Stimulated activated effector memory CD8-positive, alpha-beta T cell treated with anti-CD3 and anti-CD28 coated beads, Interleukin-12 subunit alpha, Interleukin-12 subunit beta, amount 100 ng/mL, for 72 hours (primary cell): Measurements from ENCODE around the gene NUAK1.

Source experiments
- ATAC-seq: fragments of 150-1000 bp; cut with Tn5 transposase; 2 replicates; pipeline ENCODE4 v1.10.0; 2021
- DNase-seq, 2 donors: peaks; one replicate each; pipeline ENCODE4 v3.0.0; 2021 to 2022; ENCODE audit warnings: low spot score in 2 of 2
- H3K27ac Mint-ChIP-seq: one replicate; pipeline ENCODE4 v1.8.0; 2022; ENCODE audit warnings: mild to moderate bottlenecking, mixed read lengths
- H3K36me3 Mint-ChIP-seq: one replicate; pipeline ENCODE4 v1.8.0; 2022; ENCODE audit warnings: mild to moderate bottlenecking, mixed read lengths
- H3K4me1 Mint-ChIP-seq: one replicate; pipeline ENCODE4 v1.8.0; 2022; ENCODE audit warnings: mixed read lengths
- H3K4me3 Mint-ChIP-seq: one replicate; pipeline ENCODE4 v1.8.0; 2022; ENCODE audit warnings: mild to moderate bottlenecking, mixed read lengths
- H3K9me3 Mint-ChIP-seq: one replicate; pipeline ENCODE4 v1.8.0; 2022; ENCODE audit warnings: mixed read lengths

The NUAK1 gene

DNA sequence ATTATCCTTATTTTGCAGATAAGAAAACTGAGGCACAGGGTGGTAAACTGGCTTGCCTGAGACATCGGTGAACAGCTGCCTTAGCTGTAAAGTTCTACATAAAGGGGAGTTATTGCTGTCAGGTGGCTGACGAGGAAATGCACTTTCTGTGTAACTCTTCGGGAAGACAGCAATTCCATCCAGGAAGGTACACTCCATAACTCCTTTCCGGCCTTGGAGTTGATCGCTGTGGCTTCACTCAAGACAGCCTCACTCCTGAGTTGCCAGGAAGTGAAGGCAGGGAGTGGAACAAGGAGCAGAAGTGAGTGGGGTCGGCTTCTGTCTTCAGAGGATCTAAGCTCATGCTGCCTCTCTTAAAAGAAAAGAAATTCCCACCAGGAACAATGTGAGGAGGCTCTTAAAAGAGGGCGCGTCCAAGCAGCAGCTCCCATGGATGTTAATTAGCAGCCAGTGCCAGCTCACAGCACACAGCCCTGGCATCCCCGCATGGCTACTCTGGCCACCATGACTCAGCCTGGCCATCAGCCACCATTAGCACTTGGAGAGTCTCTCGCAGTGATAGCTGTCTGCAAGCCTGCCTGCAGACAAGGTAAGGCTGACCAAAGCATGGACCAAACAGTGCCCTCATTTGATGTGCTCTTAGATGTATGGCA is 60.3 kb downstream of the NUAK1 start:
- no peak overlapping the region for H3K27ac Mint-ChIP-seq
- no peaks in the 10 kb centered on the region for H3K9me3 Mint-ChIP-seq
- no peaks in the 10 kb centered on the region for H3K4me1 Mint-ChIP-seq
- DNase-seq, result no peak
- no peak overlapping the region for H3K4me3 Mint-ChIP-seq
- H3K36me3 Mint-ChIP-seq, result no peaks in the 10 kb centered on the region
- no peak for ATAC-seq

DNA sequence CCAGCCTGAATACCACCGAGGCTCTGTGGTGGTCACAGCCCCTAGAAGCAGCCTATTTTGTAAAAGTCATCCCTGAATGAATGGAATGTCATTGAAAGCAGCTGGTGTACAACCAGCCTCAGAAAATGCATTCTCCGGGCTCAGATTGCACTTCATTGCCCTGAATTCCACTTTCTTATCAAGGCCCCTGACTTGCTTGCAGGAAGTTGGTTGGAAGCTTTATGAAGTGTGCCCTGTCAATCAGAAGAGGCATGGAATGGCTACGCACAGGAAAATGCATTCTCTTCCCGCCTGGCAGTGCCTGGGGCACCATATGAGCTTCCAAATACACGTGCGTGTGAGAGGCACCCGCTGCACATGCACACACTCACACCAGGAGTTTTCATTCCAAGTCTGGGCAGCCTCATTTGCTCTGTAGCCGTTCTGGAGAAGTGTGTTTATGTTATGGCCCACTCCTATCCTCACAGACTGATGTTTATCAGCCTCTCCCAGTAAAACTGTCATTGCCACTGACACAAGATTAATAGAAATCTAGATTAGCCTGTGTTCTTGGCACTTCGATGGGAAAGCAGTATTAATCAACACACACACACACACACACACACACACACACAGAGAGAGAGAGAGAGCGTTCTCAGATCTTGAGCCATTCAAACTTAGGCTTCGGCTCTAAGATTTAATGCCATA is 63.9 kb downstream of the NUAK1 start:
- Mint-ChIP-seq H3K4me1 (peaks cover 4% of the 10 kb centered on the region), H3K36me3 (no peaks in the 10 kb centered on the region), H3K27ac (no peak overlapping the region), H3K9me3 (no peaks in the 10 kb centered on the region), H3K4me3 (no peak overlapping the region)
- ATAC-seq, result no peak
- no peak for DNase-seq

DNA sequence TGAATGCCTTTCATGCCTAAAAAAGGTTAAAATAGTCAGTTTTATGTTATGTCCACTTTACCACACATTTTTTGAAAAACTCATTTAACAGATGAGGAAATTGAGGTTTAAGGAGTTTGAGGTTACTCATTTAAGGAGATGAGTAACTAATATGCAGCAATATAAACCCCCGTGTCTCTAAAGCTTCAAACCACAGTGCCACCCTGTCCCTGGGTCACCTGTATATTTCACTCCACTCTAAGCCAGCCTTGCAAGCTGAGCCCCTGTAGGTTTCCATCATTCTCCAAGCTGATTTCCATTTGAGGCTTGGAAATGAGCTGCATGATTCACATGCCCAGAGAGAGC is 64.4 kb downstream of the NUAK1 start:
- peaks cover 4% of the 10 kb centered on the region for H3K4me1 Mint-ChIP-seq
- no peak overlapping the region for H3K27ac Mint-ChIP-seq
- H3K9me3 Mint-ChIP-seq, result no peaks in the 10 kb centered on the region
- no peak for DNase-seq
- no peak overlapping the region for H3K4me3 Mint-ChIP-seq
- H3K36me3 Mint-ChIP-seq, result no peaks in the 10 kb centered on the region
- peak; percentile 55 for ATAC-seq

DNA sequence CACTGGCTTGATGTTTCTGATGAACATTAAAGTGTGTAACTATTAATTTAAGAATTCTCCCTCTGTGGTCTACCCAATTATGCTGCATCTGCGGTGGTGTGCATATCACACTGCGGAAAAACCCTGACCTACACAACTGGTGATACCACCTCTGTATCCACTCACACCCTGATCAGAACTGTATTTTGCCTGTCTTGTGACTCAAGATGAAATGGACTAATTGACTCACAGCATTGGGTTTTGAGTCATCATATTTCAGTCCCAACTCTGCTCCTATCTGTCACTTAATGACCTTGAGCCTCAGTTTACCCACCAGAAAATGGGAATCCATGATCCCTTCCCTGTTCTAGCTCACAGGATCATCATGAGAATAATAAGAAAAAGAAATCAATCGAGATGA is 65.6 kb downstream of the NUAK1 start:
- Mint-ChIP-seq H3K9me3 (no peaks in the 10 kb centered on the region), H3K4me1 (peaks cover 4% of the 10 kb centered on the region), H3K4me3 (no peak overlapping the region), H3K36me3 (no peaks in the 10 kb centered on the region), H3K27ac (no peak overlapping the region)
- DNase-seq (no peak), ATAC-seq (peak; percentile 87)

DNA sequence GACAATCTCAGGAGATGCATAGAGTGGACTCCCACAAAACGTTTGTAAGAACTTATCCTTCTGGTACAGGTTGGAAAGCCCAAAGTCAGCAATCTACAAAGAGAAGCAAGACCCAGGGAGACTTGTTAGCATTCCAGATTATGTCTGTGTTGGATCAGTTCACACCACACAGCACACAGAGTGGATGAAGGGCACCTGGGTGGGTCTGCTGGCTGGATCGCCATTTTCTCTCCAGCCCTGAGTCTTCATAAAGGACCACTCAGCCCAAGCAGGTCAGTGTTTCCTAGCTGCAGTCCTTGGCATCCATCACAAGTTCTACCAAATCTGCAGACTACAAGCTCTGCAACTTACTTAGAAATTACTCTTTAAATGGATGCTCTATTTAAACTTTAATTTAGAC is 66.0 kb downstream of the NUAK1 start:
- ATAC-seq (no peak), DNase-seq (no peak)
- Mint-ChIP-seq H3K27ac (no peak overlapping the region), H3K4me1 (peaks cover 4% of the 10 kb centered on the region), H3K9me3 (no peaks in the 10 kb centered on the region), H3K4me3 (no peak overlapping the region), H3K36me3 (no peaks in the 10 kb centered on the region)

DNA sequence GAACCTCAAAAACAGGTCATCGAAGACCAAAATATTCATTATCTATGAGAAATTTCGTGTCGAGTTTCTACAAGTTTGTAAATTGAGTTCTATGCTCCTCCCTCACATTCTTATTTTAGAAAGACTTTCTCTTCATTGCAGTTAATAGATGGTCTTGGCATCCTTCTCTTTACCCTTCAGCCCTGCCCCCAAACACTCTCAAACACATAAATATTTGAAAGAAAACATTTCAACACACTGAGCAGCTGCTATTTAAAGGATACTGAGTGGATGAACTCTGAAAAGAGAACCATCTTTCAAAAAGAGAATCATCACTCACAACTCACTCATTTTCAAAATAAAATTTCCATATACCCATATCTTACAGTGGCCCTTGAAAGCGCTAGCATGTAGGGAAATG is 67.1 kb downstream of the NUAK1 start:
- Mint-ChIP-seq H3K9me3 (no peaks in the 10 kb centered on the region), H3K4me1 (peaks cover 4% of the 10 kb centered on the region), H3K36me3 (no peaks in the 10 kb centered on the region), H3K27ac (no peak overlapping the region), H3K4me3 (no peak overlapping the region)
- DNase-seq, result no peak
- ATAC-seq, result no peak

DNA sequence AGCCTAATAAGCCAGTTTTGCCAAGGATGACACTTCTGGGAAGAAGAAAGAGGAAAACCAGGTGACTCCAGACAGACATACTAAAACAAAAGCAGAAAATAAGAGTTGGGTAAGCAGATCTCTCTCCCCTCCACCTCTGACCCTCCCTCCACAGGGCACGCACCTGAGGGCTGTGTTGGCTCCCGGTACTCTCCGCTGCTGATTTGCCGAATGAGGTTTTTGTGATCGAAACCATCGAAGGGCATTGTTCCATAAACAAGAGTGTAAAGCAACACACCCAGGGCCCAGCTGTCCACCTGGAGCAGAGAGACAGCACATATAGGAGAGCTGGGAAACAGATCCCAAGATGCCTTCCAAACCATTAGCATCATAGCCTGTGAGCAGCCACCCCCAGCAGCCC is 68.1 kb downstream of the NUAK1 start:
- H3K27ac Mint-ChIP-seq, result no peak overlapping the region
- ATAC-seq (no peak), DNase-seq (no peak)
- H3K4me3 Mint-ChIP-seq, result no peak overlapping the region
- H3K9me3 Mint-ChIP-seq, result no peaks in the 10 kb centered on the region
- peaks cover 4% of the 10 kb centered on the region for H3K4me1 Mint-ChIP-seq
- H3K36me3 Mint-ChIP-seq, result no peaks in the 10 kb centered on the region

DNA sequence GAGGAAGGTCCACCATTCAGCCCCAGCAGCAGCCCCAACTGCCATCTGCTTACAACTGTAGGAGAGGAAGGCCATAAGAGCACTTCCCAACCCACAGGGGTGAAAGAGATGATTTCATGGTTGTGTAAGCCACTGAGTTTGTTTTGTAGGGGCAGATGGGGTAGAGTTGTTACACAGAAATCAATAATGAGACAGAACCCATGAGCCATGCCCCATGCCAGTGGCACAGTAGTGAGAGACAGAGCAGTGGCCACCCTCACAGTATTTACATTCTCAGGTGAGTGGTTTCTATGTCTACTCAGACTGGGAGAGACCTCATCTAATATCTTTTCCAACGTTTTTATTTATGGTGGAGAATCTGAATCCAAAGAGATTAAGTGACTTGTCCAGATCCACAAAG is 68.6 kb downstream of the NUAK1 start:
- DNase-seq, result no peak
- no peak overlapping the region for H3K4me3 Mint-ChIP-seq
- no peak overlapping the region for H3K27ac Mint-ChIP-seq
- ATAC-seq, result no peak
- H3K4me1 Mint-ChIP-seq, result peaks cover 4% of the 10 kb centered on the region
- no peaks in the 10 kb centered on the region for H3K36me3 Mint-ChIP-seq
- H3K9me3 Mint-ChIP-seq, result peaks cover 4% of the 10 kb centered on the region

DNA sequence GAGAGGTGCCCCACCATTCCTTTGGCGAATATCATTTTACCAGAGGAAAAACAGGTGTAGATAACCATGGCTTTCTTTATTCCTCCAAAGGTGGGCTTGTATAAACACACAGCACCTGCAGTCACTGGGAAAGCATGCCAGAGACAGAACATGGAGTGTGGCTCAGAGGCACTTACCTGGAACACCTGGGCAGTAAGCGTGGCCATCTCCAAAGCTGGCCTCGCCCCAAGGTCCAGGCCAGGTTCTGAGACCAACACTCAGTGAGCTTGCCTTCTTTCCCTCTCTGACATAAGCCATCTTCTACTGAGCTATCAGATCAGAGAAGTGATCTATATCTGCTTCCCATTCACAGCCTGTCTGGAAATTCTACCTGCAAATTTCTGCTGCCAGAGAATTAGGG is 70.5 kb downstream of the NUAK1 start:
- no peaks in the 10 kb centered on the region for H3K36me3 Mint-ChIP-seq
- peaks cover 4% of the 10 kb centered on the region for H3K9me3 Mint-ChIP-seq
- no peak for ATAC-seq
- DNase-seq, result no peak
- H3K27ac Mint-ChIP-seq, result no peak overlapping the region
- H3K4me3 Mint-ChIP-seq, result no peak overlapping the region
- peaks cover 3% of the 10 kb centered on the region for H3K4me1 Mint-ChIP-seq

DNA sequence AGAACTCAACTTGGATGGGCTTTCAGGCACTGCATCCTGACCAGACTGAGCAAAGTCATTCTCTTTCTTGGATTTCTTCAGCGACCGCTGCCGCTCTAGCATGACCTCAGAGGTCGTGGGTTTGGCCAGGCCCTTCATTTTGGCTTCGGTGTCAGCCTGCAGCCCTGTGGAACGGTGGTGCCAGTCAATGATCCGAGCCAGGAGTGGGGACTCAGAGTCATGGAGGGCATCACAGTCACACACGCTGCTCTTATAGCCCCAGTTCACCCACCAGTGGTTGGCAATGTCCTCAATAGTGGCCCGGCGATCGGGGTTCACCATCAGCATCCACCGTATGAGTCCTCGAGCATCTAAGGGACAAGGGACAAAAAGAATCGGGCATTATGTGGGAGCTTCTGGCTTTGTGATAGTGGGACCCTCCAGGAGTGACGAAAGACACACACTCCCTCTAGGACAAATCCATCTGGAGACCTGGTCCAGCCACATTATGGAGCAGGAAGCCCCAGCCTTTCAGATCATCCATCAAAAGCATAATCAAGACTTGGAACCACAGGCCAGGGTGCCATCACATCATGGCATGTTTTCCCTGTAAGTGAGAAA is 71.0 kb downstream of the NUAK1 start:
- Mint-ChIP-seq H3K27ac (no peak overlapping the region), H3K36me3 (no peaks in the 10 kb centered on the region), H3K9me3 (peaks cover 4% of the 10 kb centered on the region)

DNA sequence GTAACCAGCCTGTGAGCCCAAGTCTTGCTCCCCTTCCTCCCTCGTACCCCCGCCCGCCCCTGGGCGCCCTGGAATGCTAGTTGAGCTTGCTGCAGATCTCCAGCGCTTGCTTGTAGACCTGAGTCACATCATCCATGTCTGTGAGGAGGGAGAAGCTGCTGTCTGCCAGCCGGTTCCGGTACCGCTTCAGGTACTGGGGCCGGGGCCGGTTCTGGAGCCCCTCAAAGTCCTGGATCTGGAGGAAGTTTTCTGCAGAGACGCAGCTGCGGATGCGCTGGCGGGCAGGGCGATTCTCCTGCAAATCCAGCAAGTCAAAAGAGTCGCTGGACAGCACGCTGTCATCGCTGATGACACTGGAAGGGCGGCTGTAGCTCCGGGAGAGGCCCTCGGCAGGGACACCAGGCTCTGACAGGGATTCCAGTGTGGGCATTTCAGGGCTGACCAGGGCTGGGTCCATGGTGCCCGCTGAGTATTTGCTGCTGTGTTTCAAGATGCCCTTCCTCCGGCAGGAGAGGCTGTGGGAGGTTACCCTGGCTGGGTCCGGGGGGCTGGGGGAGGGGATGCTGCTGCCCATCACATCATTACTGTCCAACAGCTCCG is 71.9 kb downstream of the NUAK1 start:
- no peaks in the 10 kb centered on the region for H3K36me3 Mint-ChIP-seq

More for the DNA sequence above, 71.0 kb downstream of the NUAK1 start:
- Mint-ChIP-seq H3K4me3 (no peak overlapping the region), H3K4me1 (no peaks in the 10 kb centered on the region)
- ATAC-seq (no peak), DNase-seq (no peak)

DNA sequence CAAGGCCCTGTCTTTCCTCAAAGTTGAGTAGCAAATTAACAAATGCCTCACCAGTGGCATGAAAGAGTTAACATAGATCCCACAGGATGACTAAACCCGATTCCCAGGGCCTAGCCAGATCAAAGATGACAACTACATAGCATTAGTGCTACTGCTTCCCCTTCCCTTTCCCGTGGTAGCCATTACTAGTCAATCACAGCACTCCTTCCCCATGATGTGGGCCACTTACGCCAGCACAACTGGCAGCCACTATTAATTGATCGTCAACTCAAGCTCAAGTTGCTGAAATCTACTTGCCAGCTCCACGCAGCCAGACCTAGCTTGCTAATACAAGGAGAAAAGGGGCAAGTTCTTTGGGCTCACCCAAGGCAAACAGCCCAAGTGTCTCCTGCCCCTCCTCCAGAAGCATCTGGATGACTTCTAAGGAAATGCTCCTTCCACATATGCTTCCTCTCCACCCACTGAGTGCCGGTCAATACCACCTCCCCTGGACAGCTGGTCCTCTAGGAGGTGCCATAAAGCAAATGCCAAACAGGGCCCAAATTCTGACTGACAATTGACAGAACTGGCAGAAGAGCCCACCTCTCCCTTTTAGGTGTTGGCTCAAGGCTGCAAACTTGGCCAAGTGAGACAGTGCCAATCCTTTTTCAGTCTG is 72.6 kb downstream of the NUAK1 start:
- Mint-ChIP-seq H3K9me3 (peaks cover 4% of the 10 kb centered on the region), H3K4me1 (no peaks in the 10 kb centered on the region)

More for the DNA sequence above, 71.9 kb downstream of the NUAK1 start:
- Mint-ChIP-seq H3K4me3 (no peak overlapping the region), H3K9me3 (peaks cover 4% of the 10 kb centered on the region), H3K4me1 (no peaks in the 10 kb centered on the region), H3K27ac (no peak overlapping the region)
- ATAC-seq (no peak), DNase-seq (no peak)

DNA sequence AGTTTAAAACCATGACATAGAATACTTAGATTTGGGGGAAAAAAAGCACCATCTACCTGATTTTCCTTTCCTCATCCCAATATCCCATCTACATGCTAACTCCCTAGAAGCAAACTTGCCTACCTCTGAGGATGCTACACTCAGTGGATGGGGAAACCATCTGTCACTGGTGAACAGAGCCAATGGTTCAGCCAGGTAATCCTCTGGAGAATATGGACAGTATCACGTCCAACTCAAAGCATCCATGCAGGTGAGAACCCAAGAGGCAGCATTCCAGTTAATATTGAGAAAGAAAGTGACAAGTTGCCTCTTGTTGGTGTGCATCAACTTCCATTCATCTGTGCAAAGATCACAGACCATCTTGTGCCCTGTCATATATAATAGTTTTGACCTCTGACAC is 73.2 kb downstream of the NUAK1 start:
- DNase-seq, result no peak
- Mint-ChIP-seq H3K4me1 (no peaks in the 10 kb centered on the region), H3K36me3 (no peaks in the 10 kb centered on the region), H3K27ac (no peak overlapping the region), H3K9me3 (peaks cover 4% of the 10 kb centered on the region), H3K4me3 (no peak overlapping the region)
- ATAC-seq, result no peak

More for the DNA sequence above, 72.6 kb downstream of the NUAK1 start:
- DNase-seq, result no peak
- no peaks in the 10 kb centered on the region for H3K36me3 Mint-ChIP-seq
- no peak overlapping the region for H3K4me3 Mint-ChIP-seq
- ATAC-seq, result no peak
- no peak overlapping the region for H3K27ac Mint-ChIP-seq

DNA sequence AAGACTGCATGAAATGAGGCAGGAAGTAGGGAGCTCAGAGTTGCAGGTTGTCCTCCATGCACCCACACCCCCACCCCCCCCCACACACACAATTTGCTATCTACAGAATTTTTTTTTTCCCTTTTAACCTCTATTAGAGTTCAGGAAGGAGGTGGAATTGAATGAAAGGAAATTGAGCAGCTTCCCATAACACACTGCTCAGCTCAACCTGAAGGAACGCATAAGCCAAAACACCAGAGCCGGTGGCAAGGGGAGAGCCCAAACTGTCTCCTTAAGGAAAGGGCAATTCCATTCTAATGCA is 74.1 kb downstream of the NUAK1 start:
- DNase-seq (no peak), ATAC-seq (no peak)
- Mint-ChIP-seq H3K4me1 (no peaks in the 10 kb centered on the region), H3K9me3 (peaks cover 4% of the 10 kb centered on the region), H3K27ac (no peak overlapping the region), H3K36me3 (no peaks in the 10 kb centered on the region), H3K4me3 (no peak overlapping the region)

DNA sequence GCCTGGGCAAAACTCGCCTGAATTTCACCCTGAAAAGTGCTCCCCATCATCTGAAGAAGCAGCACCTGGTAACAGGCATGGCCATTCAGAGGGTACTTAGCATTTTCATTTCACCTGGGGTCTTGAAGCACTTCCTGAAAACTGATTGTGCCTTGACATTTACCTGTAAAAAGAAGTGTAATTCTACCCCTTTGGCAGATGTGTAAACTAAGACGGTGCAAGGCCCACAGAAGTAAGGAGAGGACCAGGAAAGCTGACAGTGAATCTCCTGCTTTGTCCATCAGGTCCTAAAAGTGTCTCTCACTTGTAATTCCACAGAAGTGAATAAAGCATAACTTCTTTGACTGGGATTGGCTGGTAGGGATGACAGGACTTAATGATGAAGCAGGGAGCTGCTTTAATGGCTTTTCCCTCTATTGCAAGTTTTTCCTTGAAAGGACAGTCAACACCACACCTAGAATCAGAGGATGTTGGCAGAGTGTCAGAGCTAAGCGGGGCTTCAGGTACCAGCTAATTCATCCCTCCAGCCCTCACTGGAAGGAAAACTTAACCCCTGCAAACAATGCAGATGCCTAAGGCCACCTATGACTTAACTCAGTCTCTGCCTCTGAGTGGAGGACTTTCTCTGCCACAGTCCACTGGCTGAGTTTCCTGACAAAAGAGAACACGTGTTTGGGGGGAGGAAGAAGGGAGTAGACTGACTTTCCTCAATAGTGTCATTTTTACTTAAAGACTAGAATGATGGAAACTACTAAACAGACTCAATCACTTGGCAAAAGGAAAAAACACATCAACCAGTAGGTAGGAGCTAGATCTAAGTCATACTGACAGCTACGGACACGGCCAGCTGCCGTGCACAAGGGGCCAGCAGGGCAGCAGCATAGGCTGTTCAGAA is 74.7 kb downstream of the NUAK1 start:
- Mint-ChIP-seq H3K4me1 (no peaks in the 10 kb centered on the region), H3K27ac (no peak overlapping the region), H3K9me3 (peaks cover 4% of the 10 kb centered on the region), H3K36me3 (no peaks in the 10 kb centered on the region), H3K4me3 (no peak overlapping the region)
- no peak for DNase-seq
- no peak for ATAC-seq
